GM18511 (cell line): ENCODE data around the gene NUDT9.
"Not testable (repeated sequence)": the region's sequence is repeated elsewhere in the genome, so short reads cannot be mapped to it uniquely, and the experiment has no call there.

Source experiments
- ATAC-seq: cut with Tn5 transposase; IDR thresholded peaks from one replicate; pipeline ENCODE4 v1.9.1; 2021; ENCODE audit warnings: mild to moderate bottlenecking, moderate library complexity; ENCODE audit not compliant: unreplicated experiment

Gene NUDT9

GRCh38 chr4:87458913-87459312 lies 36.5 kb downstream of the NUDT9 start:
- no peak for ATAC-seq

- no peak for ATAC-seq
These were observed 38.9 kb downstream of the NUDT9 start for GRCh38 chr4:87461281-87461700.

GRCh38 chr4:87462102-87462501 lies 39.7 kb downstream of the NUDT9 start:
- ATAC-seq: no peak

- peak; percentile 67 for ATAC-seq
These were observed 43.5 kb downstream of the NUDT9 start for GRCh38 chr4:87465739-87466366.

GRCh38 chr4:87469390-87469789 lies 47.0 kb downstream of the NUDT9 start:
- ATAC-seq: no peak

- no peak for ATAC-seq
These were observed 54.6 kb downstream of the NUDT9 start for GRCh38 chr4:87476934-87477333.

- no peak for ATAC-seq
These were observed 56.4 kb downstream of the NUDT9 start for GRCh38 chr4:87478732-87479250.

- no peak for ATAC-seq
These were observed 59.0 kb downstream of the NUDT9 start for GRCh38 chr4:87481377-87481776.

GRCh38 chr4:87483247-87483646 lies 60.9 kb downstream of the NUDT9 start:
- ATAC-seq: not testable (repeated sequence)

- ATAC-seq: not testable (repeated sequence)
These were observed 66.3 kb downstream of the NUDT9 start for GRCh38 chr4:87488666-87489065.

- ATAC-seq: no peak
These were observed 67.3 kb downstream of the NUDT9 start for GRCh38 chr4:87489678-87490077.

- no peak for ATAC-seq
These were observed 68.4 kb downstream of the NUDT9 start for GRCh38 chr4:87490664-87491369.

- ATAC-seq: no peak
These were observed 69.1 kb downstream of the NUDT9 start for GRCh38 chr4:87491436-87491835.

- ATAC-seq: not testable (repeated sequence)
These were observed 69.5 kb downstream of the NUDT9 start for GRCh38 chr4:87491851-87492250.

- ATAC-seq: no peak
These were observed 70.7 kb downstream of the NUDT9 start for GRCh38 chr4:87493115-87493514.

GRCh38 chr4:87497159-87497558 lies 74.8 kb downstream of the NUDT9 start:
- no peak for ATAC-seq

GRCh38 chr4:87497578-87497977 lies 75.2 kb downstream of the NUDT9 start:
- no peak for ATAC-seq

GRCh38 chr4:87498446-87498900 lies 76.1 kb downstream of the NUDT9 start:
- ATAC-seq: peak; percentile 78

GRCh38 chr4:87499403-87500091 lies 77.2 kb downstream of the NUDT9 start:
- peak; percentile 75 for ATAC-seq

GRCh38 chr4:87500092-87500462 lies 77.7 kb downstream of the NUDT9 start:
- ATAC-seq: peak; percentile 48

GRCh38 chr4:87502580-87503238 lies 80.3 kb downstream of the NUDT9 start:
- no peak for ATAC-seq
